Ramos (cell line): Measurements from ENCODE around the gene SELENOM.

ENCODE experiments used
- in situ Hi-C: fragments of 300-500 bp; cut with MboI; formaldehyde crosslinking; loops from one replicate; pipeline ENCODE4 v1.14.3; 2022; ENCODE audit warnings: low sequenced_read_pairs; ENCODE audit not compliant: unreplicated experiment

The SELENOM gene

DNA sequence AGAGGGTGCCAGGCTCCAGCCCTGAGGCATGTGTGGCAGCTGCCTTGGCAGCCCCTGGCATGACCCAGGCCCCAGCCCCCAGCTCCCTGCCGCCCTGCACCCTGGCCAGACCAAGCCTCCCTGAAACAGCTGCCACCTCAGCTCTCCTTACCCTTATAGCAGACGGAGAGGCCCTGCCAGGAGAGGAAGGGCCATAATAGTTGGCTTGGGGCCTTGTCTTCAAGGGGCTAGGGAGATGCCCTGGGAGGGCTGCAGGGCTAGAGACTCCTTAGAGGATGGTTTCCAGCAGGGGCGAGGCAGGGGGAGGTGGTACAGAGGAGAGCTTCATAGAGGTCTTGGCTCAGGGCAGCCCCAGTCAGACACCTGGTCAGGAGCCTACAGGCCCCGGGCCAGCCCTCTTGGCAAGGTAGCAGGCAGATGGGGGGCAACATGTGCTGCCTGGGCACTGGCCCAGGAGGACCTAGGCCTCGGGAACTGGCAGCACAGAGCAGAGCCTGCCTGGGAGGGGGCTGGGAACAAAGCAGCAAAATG, 13.3 kb downstream of the SELENOM start:
- in situ Hi-C loops: no loop called here

DNA sequence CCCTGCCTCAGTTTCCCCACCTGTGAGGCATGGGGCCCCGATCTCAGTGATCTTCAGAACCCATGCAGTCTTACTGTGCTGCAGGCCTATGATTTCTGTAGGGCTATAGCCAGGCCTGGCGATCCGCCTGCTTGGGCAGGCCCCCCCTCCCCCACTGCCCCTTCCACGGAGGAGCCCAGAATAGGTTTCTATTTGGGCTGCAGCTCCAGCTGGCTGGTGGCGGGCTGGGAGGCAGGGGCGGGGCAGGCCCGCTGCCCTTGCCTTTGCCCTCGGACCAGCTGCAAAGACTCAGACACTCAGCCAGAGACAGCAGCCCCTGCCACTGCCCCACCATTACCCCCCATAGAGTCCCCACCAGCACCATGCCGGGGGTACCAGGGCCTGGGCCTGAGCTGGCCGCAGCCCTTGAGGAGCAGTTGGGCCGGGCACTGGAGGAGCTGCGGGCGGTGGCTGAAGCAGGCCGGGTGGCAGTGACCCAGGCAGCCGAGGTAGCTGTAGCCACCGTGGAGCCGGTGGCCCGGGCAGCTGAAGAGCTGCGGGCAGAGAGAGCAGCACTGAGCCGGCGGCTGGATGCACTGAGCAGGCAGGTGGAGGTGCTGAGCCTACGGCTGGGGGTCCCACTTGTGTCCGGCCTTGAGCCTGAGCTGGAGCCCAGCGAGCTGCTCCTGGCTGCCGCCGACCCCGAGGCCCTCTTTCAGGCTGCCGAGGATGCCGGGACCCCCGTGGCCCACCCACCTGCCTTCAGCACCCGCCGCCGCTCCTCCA, 14.1 kb downstream of the SELENOM start:
- in situ Hi-C loops: no loop called here

DNA sequence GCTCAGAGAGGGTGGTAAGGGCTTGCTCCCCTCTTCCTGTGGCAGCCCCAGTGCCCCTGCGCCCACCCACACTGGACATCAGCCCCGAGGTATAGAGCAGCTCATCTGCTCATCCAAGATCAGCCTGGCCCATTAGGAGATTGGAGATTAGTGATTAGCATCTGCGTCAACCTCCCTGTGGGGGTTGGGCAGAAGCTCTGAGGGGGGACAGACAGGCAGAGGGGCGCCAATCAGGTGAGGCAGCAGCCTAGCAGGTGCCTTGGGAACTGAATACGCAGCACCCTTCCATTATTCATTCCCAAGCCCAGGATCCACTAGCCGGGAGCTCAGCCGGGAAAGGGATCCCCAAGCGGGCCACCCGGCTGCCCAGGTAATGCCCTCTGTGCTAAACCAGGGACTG, 15.2 kb downstream of the SELENOM start:
- in situ Hi-C loops: no loop called here

DNA sequence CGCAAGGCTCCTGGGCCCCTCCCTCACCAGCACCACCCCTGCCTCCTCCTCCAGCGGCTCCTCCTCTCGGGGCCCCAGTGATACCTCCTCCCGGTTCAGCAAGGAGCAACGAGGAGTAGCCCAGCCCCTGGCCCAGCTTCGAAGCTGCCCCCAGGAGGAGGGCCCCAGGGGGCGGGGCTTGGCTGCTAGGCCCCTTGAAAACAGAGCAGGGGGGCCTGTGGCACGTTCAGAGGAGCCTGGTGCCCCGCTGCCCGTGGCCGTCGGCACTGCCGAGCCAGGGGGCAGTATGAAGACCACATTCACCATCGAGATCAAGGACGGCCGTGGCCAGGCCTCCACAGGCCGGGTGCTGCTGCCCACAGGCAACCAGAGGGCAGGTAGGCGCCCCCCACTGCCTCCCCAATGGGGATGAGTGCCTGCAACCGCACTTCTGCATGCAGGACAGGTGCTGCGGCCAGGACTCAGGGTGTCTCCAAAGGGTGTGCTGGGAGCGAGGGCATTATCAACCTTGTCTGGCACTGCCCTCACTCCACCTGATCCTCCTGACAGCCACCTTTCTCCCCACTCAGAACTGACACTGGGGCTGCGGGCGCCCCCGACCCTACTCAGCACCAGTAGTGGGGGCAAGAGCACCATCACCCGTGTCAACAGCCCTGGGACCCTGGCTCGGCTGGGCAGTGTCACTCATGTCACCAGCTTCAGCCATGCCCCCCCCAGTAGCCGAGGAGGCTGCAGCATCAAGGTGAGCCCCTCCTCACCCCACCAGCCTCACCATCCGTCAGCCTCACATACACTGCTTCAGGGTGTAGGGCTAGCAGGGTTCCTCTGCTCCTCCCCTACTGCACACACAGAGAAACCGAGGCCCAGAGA, 16.0 kb downstream of the SELENOM start:
- in situ Hi-C loops: no loop called here

DNA sequence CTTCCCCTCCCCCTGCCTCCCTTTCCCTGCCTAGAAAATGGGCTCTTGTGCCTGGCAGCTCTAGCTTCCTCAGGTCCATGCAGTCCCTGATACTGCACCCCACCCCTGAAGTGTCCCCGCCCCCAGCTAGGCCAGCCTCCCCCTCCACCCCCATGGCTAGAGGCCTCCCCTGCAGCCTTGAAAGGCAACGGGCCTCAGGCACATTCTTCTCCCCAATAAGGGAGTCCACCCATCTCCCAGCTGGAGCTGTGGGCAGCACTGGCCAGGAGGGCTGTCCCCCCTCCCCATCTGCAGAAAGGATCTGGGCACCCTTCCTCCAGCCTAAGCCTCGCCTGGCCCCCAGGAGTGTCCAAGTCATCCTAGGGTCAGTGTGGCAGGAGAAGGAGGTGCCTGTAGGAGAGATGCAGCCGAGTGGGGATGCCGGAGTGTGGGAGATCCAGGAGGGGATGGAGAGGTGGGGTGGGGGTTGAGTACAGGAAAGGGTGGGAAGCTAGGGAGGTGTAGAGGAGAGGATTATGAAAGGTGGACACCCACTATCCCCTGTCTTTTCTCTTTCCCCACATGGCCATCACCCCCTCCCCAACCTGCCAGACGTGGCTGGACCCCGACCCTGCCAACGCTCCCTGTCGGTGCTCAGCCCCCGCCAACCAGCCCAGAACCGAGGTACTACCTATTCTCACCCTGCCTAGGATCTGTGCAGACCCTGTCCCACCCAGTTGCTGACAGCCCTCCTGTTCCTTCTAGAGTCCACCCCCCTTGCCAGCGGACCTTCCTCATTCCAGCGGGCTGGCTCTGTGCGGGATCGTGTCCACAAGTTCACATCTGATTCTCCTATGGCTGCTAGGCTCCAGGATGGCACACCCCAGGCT, 16.9 kb downstream of the SELENOM start:
- in situ Hi-C loops: no loop called here

DNA sequence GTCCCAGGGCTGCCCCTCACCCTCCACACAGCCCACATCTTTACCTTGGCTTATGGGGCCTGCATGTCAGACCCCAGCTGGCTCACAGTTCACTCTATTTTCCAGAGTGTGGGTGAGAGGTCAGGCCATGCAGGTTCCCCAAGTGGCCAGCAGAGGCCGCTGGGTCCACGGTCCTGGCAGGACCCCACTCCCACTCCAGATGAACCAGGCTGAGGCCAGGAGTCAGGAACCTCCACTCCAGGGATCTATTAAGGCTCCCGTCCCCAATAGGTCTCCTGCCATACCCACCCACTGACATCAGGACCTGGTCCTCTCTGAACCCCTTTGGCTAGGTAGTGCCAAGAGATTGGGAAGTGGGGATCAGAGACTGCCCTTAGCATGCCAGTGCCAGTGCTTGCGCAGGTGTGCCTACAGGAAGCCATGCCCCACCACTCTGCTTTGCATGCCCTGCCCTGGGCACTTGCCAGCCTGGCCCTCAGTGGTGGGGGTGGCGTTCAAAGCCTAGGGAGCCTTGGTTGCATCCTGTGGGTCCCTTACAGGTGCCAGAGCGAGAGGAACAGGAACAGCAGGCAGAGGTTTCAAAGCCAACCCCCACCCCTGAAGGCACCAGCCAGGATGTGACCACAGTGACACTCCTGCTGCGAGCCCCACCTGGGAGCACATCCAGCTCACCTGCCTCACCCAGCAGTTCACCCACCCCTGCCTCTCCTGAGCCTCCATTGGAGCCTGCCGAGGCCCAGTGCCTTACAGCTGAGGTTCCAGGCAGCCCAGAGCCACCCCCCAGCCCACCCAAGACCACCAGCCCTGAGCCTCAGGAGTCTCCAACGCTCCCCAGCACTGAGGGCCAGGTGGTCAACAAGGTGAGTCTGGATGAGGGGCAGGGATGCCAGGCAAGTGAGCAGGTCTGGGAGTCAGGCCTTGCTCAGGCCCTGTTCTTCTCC, 17.9 kb downstream of the SELENOM start:
- in situ Hi-C loops: loop anchor here (10.0 kb wide), 1 partner anchor 325 kb away; no protein-coding TSS in a partner anchor

DNA sequence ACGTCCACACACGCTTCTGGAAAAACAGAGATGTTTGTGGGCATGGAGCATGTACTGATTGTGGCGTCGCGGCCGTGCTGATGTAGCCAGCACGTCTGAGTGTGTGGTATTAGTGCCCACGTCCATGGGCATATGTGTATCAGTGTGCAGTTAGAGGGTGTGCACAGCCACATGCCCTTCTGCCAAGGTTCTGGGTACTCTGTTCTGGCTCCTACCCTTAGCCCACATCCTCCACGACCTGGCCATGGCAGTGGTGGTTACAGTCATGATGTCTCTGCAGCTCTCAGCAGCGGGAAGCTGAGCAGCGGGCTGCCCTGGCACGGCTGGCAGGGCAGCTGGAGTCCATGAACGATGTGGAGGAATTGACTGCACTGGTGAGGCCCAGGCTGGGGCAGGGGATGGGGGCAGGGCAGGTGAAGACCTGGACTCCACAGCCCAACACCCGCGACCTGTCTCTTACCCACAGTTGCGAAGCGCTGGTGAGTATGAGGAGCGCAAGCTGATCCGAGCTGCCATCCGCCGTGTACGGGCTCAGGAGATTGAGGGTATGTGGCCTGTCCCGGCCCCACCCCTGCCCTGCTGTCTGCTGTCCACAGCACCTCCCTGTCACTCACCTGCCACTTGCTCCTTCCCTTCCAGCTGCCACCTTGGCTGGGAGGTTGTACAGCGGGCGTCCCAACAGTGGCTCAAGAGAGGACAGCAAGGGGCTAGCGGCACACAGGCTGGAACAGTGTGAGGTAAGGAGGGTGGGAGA, 19.0 kb downstream of the SELENOM start:
- in situ Hi-C loops: loop anchor here (10.0 kb wide), 1 partner anchor 324 kb away; no protein-coding TSS in a partner anchor

DNA sequence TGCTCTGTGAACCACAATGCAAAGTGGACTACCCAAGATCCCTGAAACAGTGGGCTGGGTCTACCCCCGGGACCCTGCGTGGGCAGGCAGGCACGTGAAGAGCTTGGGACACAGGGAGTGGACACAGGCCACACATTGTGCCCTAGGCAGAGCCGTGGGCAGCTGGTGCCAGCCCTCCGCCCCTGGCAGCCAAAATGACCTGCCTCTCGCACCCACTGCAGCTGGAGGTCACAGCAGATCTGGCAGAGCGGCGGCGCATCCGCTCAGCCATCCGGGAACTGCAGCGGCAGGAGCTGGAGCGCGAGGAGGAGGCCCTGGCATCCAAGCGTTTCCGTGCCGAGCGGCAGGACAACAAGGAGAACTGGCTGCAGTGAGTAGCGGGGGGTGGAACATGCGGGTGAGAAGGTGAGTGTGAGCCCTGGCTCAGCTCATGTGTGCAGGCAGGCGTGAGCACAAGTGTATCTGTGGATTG, 19.6 kb downstream of the SELENOM start:
- in situ Hi-C loops: loop anchor here (10.0 kb wide), 1 partner anchor 323 kb away; no protein-coding TSS in a partner anchor

DNA sequence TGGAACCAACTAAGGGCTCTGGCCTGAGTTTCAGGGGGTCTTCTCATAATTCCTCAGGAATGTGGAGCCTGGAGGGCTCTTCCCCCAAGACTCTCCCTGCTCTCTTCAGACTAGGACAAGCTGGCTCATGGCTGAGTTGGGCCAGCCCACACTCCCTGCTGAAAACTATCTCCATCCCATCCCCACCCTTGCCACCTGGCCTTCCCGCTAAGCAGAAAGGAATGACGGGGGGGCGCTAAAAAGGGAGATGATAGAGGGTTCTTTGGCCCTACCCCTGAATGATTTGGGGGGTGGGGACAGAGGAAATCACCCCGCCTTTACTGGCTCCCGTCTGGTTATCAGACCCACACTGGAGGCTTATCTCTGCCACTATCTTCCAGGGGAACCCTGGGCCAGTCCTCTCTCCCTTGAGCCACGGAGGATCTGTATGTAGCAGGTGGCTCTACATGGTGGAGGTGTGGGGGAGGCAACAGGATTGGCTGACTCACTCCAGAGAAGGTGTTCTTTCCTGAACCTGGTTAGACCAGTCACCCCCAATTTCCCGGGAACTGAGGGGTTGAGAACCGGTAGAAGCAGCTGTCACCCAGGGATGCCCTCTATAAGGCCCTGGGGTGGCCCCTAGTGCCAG, 20.6 kb downstream of the SELENOM start:
- in situ Hi-C loops: loop anchor here (10.0 kb wide), 1 partner anchor 322 kb away; no protein-coding TSS in a partner anchor

DNA sequence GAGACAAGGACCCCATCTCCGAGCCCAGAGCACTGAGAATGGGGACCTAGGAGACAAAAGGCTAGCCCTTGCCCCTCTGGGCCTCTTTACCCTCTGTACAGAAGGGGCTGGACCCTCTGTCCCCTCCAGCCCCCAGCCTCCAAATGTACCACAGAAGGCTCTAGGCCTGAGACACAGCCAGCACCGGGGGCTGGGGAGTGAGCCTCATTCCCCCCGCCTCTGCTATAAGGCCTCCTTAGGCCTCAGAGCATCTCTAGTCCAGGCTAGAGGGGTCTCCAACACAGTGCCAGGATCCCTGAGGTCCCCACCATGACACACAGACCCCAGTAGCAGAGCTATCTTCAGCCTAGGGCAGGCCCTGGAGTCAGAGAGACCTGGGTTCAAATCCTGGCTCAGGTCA, 21.4 kb downstream of the SELENOM start:
- in situ Hi-C loops: loop anchor here (10.0 kb wide), 1 partner anchor 321 kb away; no protein-coding TSS in a partner anchor

DNA sequence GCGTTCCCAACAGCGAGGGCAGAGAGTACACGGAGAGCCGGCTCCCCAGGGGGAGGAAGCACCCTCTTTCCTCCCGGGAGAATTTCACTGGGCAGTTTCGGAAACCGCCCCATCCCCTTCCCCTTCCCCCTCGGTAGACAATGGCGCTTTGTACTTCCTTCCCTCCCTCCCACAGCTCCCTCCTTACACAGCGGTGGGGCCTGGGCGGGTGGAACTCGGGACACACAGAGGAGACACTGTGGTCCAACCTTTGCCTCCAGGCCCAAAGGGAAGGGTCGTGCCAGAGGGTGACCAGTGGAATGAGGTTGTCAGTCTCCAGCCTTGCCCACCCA, 21.9 kb downstream of the SELENOM start:
- in situ Hi-C loops: loop anchor here (10.0 kb wide), 1 partner anchor 321 kb away; no protein-coding TSS in a partner anchor

DNA sequence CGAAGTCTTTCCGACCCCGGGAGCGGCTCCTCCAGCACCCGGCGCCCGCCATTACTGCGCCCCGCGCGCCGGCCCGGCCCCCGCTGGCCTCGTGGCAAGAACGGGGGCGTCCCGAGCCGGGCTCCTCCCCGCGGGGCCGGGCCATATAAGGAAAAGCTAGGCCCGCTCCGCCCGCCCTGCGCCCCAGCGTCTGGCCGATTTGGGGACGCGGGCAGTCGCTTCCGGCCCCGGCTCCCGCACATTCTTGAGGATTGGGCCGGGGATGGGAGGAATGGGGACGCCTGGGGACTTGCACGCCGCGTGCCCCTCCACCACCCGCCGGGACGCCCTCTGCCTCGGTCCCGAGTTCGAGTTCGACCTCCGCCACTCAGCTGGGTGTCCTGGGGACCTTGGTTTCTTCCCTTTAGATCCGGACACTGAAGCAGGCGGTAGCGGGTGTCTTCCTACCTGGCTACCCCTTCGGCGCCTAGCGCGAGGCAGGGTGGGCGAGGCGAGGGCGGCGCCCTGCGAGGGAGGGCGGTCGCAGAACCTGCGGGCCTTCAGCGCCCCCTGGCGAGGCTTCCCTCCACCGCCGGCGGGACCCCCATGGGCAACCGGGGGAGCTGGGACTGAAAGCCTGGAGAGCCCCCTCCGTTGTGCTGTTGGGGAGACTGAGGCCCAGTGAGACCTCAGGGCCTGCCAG, 22.4 kb downstream of the SELENOM start:
- in situ Hi-C loops: loop anchor here (10.0 kb wide), 1 partner anchor 320 kb away; no protein-coding TSS in a partner anchor

DNA sequence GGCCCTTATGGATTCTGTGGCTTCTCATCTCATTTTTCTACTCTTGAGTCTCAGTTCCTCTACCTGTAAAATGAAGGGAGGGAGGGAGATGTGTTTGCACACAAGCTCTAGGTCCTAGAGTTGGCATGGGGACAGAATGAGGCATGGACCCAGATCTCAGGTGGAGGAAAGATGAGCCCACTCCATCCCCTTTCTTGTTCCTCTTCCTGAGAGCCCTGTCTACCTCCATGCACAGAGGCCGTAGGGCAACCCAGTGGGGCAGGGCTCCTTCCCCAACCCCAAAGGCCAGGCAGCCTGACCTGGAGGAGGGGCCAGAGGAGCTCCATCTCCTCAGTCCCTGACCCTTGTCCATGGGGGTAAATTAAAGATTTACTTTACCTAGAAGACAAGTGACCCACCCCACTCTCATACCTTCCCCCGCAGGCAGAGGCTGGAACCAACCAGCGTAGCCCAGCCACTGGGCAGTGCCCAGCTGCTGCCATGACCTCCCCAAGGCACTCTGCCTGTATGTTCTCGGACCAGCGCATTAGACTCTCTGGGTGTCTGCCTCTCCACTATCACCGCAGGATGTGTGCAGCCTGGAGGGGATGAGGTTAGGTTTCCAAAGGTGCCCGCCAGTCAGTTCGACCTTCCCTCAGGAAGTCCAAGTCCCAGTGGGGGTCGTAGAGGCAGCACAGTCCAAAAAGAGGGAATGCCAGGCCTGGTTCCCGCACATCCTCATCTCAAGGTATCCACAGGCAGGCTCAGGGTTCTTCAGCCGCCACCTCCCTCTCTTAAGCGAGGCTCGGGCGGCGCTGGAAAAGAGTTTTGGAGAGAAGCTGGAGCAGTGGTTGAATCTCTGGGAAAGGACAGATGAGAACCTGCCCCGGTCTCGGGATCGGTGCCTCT, 23.2 kb downstream of the SELENOM start:
- in situ Hi-C loops: loop anchor here (10.0 kb wide), 1 partner anchor 319 kb away; no protein-coding TSS in a partner anchor

DNA sequence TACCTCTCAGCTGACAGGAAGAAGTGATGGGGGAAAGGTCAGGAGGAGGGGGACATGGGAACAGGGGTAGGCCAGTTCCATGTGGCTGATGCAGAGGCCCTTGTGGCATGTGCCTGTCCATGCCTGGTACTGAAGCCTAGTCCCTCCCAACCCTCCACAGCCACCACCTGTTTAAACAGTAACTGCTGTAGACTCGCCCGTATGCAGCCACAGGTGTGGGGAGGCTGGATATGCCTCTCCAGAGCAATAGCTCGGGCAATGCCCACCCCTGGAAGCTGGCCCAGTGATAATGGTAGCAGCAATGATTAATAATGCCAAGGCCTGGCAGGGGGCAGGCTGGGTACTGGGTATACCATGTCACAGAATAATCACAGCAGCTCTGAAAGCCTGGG, 24.0 kb downstream of the SELENOM start:
- in situ Hi-C loops: loop anchor here (10.0 kb wide), 1 partner anchor 319 kb away; no protein-coding TSS in a partner anchor

DNA sequence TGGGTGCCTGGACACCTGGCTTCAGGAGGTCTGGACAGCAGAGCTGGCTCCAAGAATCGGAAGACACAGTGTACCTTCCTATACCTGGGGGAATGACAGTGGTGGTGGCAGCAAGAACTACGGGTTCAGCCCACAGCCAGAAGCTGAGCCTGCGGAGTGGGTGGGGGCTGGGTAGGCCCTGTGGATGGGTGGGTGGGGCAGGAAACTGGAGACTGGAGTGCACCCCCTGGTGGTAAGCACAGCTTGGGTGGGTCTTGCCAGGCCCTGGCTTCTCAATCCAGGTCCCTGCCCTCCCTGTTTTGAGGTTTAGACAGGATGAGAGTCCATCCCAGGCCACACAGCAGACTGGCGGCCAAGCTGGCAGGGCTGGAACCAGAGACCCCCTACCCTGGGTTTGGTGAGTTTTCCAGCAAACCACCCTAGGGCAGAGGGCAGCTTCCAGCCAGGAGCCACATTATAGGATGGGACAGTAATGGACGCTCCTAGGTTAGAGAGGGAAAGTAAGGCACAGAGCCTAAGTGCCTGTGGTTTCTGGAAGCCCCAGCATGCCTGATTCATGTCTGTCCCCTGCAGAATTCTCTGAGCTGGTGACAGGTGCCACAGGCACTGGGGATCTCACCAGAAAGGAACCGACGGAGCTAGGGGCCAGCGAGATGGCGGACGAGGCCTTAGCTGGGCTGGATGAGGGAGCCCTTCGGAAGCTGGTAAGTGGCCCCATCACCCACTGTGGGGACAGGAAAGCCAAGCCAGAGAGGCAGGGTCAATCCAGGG, 24.6 kb downstream of the SELENOM start:
- in situ Hi-C loops: loop anchor here (10.0 kb wide), 1 partner anchor 318 kb away; no protein-coding TSS in a partner anchor
